ENCODE measurements around the gene ABITRAM. TPM values are rescaled to one million over a fixed set of nuclear protein-coding genes. Genes with fewer than 3 reads are reported as not detected.

Gene ABITRAM
- total and polyA plus RNA-seq, 2 of the 13 experiments (the other 11 are each of a cell fraction or from before 2014, with no cell fraction given) = 10.2 to 21.6 TPM

- TF ChIP-seq, protein P1, sequence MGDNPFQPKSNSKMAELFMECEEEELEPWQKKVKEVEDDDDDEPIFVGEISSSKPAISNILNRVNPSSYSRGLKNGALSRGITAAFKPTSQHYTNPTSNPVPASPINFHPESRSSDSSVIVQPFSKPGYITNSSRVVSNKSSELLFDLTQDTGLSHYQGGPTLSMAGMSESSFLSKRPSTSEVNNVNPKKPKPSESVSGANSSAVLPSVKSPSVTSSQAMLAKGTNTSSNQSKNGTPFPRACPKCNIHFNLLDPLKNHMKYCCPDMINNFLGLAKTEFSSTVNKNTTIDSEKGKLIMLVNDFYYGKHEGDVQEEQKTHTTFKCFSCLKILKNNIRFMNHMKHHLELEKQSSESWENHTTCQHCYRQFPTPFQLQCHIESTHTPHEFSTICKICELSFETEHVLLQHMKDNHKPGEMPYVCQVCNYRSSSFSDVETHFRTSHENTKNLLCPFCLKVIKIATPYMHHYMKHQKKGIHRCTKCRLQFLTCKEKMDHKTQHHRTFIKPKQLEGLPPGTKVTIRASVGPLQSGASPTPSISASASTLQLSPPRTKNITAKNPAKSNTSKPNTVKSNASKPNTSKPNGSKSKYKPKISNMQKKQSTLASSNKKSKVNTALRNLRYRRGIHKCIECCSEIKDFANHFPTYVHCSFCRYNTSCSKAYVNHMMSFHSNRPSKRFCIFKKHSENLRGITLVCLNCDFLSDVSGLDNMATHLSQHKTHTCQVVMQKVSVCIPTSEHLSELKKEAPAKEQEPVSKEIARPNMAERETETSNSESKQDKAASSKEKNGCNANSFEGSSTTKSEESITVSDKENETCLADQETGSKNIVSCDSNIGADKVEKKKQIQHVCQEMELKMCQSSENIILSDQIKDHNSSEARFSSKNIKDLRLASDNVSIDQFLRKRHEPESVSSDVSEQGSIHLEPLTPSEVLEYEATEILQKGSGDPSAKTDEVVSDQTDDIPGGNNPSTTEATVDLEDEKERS (CRISPR knock-in tag; IDR thresholded peaks at IDR 0.05) = peak; percentile 84
- TF ChIP-seq AKNA (CRISPR knock-in tag; IDR thresholded peaks at IDR 0.05; ENCODE audit: borderline replicate concordance) (no peak), ZNF563 (CRISPR knock-in tag; IDR thresholded peaks at IDR 0.05) (no peak), HDAC1 (CRISPR knock-in tag; IDR thresholded peaks at IDR 0.05) (peak; percentile 93), JUNB (CRISPR knock-in tag; IDR thresholded peaks at IDR 0.05; ENCODE audit: borderline replicate concordance) (peak; percentile 99), GZF1 (CRISPR knock-in tag; IDR thresholded peaks at IDR 0.05) (no peak; the same call in 1 of the 2 replicates), TMF1 (CRISPR knock-in tag; IDR thresholded peaks at IDR 0.05; ENCODE audit: low read depth) (no peak), SKI (IDR thresholded peaks at IDR 0.05; ENCODE audit: partially characterized antibody) (peak; percentile 95), ZNF350 (CRISPR knock-in tag; IDR thresholded peaks at IDR 0.05; ENCODE audit: borderline replicate concordance, low read depth) (peak; percentile 91; the same call in 1 of the 2 replicates), HNRNPH1 (optimal IDR thresholded peaks at IDR 0.05; ENCODE audit: low read depth, low read length) (no peak), TBL1XR1 (IDR thresholded peaks at IDR 0.05; ENCODE audit: borderline replicate concordance, low read length, partially characterized antibody) (peak; percentile 80), ZNF549 (CRISPR knock-in tag; IDR thresholded peaks at IDR 0.05) (no peak), PITX1 (CRISPR knock-in tag; IDR thresholded peaks at IDR 0.05) (peak; percentile 98), TOPORS (CRISPR knock-in tag; IDR thresholded peaks at IDR 0.05) (peak; percentile 73; the same call in 1 of the 2 replicates), JUN (CRISPR knock-in tag; IDR thresholded peaks at IDR 0.05) (peak; percentile 99), BRF2 (CRISPR knock-in tag; IDR thresholded peaks at IDR 0.05) (peak; percentile 89; the same call in 1 of the 2 replicates)
- TF ChIP-seq, protein P2, sequence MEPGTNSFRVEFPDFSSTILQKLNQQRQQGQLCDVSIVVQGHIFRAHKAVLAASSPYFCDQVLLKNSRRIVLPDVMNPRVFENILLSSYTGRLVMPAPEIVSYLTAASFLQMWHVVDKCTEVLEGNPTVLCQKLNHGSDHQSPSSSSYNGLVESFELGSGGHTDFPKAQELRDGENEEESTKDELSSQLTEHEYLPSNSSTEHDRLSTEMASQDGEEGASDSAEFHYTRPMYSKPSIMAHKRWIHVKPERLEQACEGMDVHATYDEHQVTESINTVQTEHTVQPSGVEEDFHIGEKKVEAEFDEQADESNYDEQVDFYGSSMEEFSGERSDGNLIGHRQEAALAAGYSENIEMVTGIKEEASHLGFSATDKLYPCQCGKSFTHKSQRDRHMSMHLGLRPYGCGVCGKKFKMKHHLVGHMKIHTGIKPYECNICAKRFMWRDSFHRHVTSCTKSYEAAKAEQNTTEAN (CRISPR knock-in tag; conservative IDR thresholded peaks at IDR 0.05) = peak; percentile 92
Observed at GRCh38 chr9:108885643-108886348, 48.4 kb upstream of the ABITRAM start (continued).
